RWPE2 (cell line): ENCODE data around the gene FBXO44.

ENCODE experiments used
- ATAC-seq: fragments of 200-7000 bp; cut with Tn5 transposase; 3 replicates; pipeline ENCODE4 v1.9.1; 2021; ENCODE audit warnings: low read depth
- DNase-seq: peaks from one replicate; pipeline ENCODE4 v3.0.0-alpha.2; 2020; ENCODE audit warnings: low spot score
- H3K27ac ChIP-seq: fragments of 450-650 bp; 2 replicates; pipeline ENCODE4 v1.5.1; 2017; ENCODE audit warnings: mild to moderate bottlenecking; ENCODE audit not compliant: poor library complexity, severe bottlenecking
- H3K27me3 ChIP-seq: fragments of 250-450 bp; sonication (Bioruptor Pico); 2 replicates; pipeline ENCODE4 v1.5.1; 2021; ENCODE audit warnings: mild to moderate bottlenecking, moderate library complexity; ENCODE audit not compliant: insufficient read depth, poor library complexity, severe bottlenecking
- H3K36me3 ChIP-seq: fragments of 250-450 bp; sonication (Bioruptor Pico); 2 replicates; pipeline ENCODE4 v1.5.1; 2020; ENCODE audit warnings: low read depth, mild to moderate bottlenecking, moderate library complexity
- H3K4me1 ChIP-seq: fragments of 250-450 bp; sonication (Bioruptor Pico); 2 replicates; pipeline ENCODE4 v1.5.1; 2021; ENCODE audit warnings: mild to moderate bottlenecking, moderate library complexity; ENCODE audit not compliant: insufficient read depth, poor library complexity, severe bottlenecking
- H3K4me3 ChIP-seq: fragments of 250-450 bp; sonication (Bioruptor Pico); 2 replicates; pipeline ENCODE4 v1.5.1; 2021; ENCODE audit warnings: mild to moderate bottlenecking, moderate library complexity; ENCODE audit not compliant: severe bottlenecking
- H3K9me3 ChIP-seq: fragments of 250-450 bp; sonication (Bioruptor Pico); 2 replicates; pipeline ENCODE4 v1.5.1; 2021; ENCODE audit warnings: mild to moderate bottlenecking, moderate library complexity; ENCODE audit not compliant: severe bottlenecking
- TF ChIP-seq, protein P1 (sequence below): fragments of 450-650 bp; IDR thresholded peaks from one replicate; pipeline ENCODE4 v1.5.1; 2017; ENCODE audit warnings: mild to moderate bottlenecking, moderate library complexity; ENCODE audit not compliant: poor library complexity, severe bottlenecking

Gene FBXO44

DNA sequence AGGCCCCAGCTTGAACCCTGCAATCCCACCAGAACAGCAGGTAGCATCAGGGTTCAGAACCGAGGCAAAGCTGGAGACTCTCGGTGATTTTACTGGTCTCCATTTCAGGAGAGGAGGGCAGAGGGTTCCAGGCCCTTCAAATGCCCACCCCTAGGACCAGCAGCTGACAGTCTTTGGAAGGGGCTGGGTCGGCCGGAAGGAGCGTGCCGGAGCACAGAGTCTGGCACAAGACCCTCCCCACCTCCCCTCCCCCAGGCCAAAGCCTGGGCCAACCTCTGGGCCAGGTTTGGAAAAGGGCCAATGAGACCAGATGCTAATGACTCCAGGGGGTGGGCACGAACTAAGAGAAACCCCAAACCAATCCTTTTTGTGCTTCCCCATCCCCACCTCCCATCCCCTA, 7.3 kb upstream of the FBXO44 start:
- TF ChIP-seq, protein P1, sequence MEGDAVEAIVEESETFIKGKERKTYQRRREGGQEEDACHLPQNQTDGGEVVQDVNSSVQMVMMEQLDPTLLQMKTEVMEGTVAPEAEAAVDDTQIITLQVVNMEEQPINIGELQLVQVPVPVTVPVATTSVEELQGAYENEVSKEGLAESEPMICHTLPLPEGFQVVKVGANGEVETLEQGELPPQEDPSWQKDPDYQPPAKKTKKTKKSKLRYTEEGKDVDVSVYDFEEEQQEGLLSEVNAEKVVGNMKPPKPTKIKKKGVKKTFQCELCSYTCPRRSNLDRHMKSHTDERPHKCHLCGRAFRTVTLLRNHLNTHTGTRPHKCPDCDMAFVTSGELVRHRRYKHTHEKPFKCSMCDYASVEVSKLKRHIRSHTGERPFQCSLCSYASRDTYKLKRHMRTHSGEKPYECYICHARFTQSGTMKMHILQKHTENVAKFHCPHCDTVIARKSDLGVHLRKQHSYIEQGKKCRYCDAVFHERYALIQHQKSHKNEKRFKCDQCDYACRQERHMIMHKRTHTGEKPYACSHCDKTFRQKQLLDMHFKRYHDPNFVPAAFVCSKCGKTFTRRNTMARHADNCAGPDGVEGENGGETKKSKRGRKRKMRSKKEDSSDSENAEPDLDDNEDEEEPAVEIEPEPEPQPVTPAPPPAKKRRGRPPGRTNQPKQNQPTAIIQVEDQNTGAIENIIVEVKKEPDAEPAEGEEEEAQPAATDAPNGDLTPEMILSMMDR = no peak
- no peaks in the 10 kb centered on the region for H3K4me1 ChIP-seq
- no peak overlapping the region for H3K4me3 ChIP-seq
- H3K36me3 ChIP-seq = peaks cover 9% of the 10 kb centered on the region; the same call in 1 of the 2 replicates
- no peak overlapping the region for H3K27ac ChIP-seq
- no peaks in the 10 kb centered on the region for H3K9me3 ChIP-seq
- no peaks in the 10 kb centered on the region for H3K27me3 ChIP-seq
- DNase-seq (no peak), ATAC-seq (no peak)

DNA sequence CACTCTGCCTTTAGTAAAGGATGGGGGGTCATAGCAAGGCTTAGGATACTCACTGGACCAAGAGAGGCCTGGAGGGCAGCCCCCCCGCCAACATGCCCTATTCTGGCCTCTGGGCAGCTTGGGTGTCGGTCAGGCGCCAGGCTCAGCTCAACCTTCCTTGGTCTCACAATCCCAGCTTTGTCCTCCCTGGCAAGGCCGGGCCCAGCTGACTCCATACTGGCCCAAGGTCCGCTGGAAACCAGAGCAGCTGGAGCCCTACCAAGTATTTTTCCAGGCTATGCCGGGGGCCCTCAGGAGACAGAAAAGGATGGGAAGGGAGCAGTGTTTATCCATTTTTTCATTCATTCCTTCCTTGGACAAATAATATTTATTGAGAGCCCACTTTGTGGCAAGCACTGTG, 6.6 kb upstream of the FBXO44 start:
- H3K4me3 ChIP-seq = no peak overlapping the region
- TF ChIP-seq, protein P1 = no peak
- H3K27ac ChIP-seq = no peak overlapping the region
- no peak for ATAC-seq
- DNase-seq = no peak
- no peaks in the 10 kb centered on the region for H3K27me3 ChIP-seq
- H3K9me3 ChIP-seq = no peaks in the 10 kb centered on the region
- H3K36me3 ChIP-seq = peaks cover 9% of the 10 kb centered on the region; the same call in 1 of the 2 replicates
- H3K4me1 ChIP-seq = no peaks in the 10 kb centered on the region

DNA sequence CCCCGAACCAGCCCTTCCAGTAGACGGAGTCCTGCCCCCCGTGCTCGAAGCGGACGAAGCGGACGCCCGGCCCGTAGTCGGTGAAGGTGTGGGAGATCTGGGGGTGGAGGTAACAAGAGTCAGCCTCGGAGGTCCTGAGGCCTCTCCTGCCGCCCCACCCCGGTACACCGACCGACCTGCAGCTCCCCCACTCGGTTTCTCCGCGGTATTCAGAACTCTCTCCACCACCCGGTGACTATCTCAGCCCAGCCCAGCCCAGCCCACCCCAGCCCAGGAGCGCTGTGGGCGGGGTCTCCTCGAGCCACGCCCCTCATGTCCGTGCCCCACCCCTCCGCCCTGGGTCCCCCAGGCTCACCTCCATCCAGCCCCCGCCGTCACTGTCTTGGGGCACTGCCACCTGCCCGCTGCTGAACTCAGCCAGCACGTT, 5.9 kb upstream of the FBXO44 start:
- H3K4me3 ChIP-seq = no peak overlapping the region

DNA sequence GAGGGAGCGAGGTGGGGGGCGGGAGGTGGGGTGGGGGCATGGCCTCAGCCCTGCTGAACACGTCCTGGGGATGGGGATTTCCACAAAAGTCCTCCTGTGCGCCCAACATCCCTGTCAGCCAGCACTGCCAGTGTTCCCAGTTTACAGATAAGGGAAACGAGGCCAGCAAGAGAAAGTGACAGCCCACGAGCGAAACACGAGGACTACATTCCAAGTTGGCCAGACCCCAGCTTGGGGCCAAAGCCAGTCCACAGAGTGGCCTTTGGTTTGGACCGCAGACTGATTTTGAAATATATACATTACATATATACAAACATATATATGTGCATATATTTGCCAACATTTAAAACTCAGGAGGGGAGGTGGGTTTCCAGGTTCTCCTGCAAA, 5.4 kb upstream of the FBXO44 start:
- TF ChIP-seq, protein P1 = no peak
- Histone ChIP-seq H3K4me3 (no peak overlapping the region), H3K36me3 (peaks cover 9% of the 10 kb centered on the region; the same call in 1 of the 2 replicates), H3K4me1 (no peaks in the 10 kb centered on the region), H3K27ac (no peak overlapping the region), H3K9me3 (no peaks in the 10 kb centered on the region), H3K27me3 (no peaks in the 10 kb centered on the region)
- DNase-seq (no peak), ATAC-seq (no peak)

More for the DNA sequence above, 5.9 kb upstream of the FBXO44 start:
- TF ChIP-seq, protein P1 = no peak
- no peaks in the 10 kb centered on the region for H3K9me3 ChIP-seq
- peaks cover 9% of the 10 kb centered on the region; the same call in 1 of the 2 replicates for H3K36me3 ChIP-seq
- DNase-seq = no peak
- no peak overlapping the region for H3K27ac ChIP-seq
- H3K4me1 ChIP-seq = no peaks in the 10 kb centered on the region
- no peaks in the 10 kb centered on the region for H3K27me3 ChIP-seq
- no peak for ATAC-seq

DNA sequence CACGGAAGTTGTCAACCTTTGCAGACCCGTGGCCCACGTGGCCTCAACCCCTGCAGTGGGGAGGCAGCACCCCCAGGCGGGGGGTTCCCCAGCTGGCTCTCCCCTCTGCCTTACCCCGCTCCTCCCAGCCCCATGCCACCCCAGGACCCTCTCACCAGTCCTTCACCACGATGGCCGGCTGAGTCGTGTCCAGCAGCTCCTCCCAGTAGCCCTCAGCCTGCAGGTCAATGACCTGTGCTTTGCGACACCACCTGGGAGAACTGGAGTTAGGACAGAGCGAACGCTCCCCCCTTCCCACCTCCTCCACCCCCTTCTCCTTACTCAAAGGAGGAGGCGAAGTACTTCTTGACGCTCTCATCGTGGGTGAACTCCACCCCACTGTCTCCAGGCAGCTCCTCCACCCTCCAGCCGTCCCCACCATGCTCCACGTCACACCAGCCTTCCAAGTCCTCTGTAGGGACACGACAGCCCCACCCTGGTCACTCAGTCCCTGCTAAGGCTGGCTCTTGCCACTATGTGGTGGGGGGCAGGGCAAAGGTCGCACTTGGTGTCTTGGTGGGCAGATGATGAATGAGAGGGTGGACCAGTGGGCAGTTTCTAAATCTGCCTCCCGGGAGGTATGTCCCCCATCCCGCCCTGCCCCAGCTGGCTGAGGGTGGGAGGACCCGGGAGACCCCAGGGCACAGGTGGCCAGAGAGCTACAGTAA, 4.9 kb upstream of the FBXO44 start:
- no peak overlapping the region for H3K27ac ChIP-seq
- no peaks in the 10 kb centered on the region for H3K4me1 ChIP-seq
- H3K4me3 ChIP-seq = no peak overlapping the region
- TF ChIP-seq, protein P1 = no peak
- no peak for ATAC-seq
- DNase-seq = no peak
- no peaks in the 10 kb centered on the region for H3K27me3 ChIP-seq
- peaks cover 9% of the 10 kb centered on the region; the same call in 1 of the 2 replicates for H3K36me3 ChIP-seq
- no peaks in the 10 kb centered on the region for H3K9me3 ChIP-seq
